Activated effector memory CD4-positive, alpha-beta T cell treated with Interleukin-2 at 50 U/mL for 16 hours (primary cell): ENCODE data around the gene ARHGEF26.

Source experiments
- DNase-seq: peaks from one replicate; pipeline ENCODE4 v3.0.0-alpha.2; 2020

Gene ARHGEF26

GRCh38 chr3:154161806-154162205 lies 40.6 kb downstream of the ARHGEF26 start:
- DNase-seq, result no peak

GRCh38 chr3:154164387-154164786 lies 43.2 kb downstream of the ARHGEF26 start:
- DNase-seq, result no peak

- no peak for DNase-seq
Measured at GRCh38 chr3:154168998-154169795, 48.0 kb downstream of the ARHGEF26 start.

- no peak for DNase-seq
Measured at GRCh38 chr3:154169796-154170110, 48.6 kb downstream of the ARHGEF26 start.

- DNase-seq, result no peak
Measured at GRCh38 chr3:154170300-154170699, 49.1 kb downstream of the ARHGEF26 start.

GRCh38 chr3:154175041-154175440 lies 53.9 kb downstream of the ARHGEF26 start:
- no peak for DNase-seq

GRCh38 chr3:154176036-154176435 lies 54.8 kb downstream of the ARHGEF26 start:
- DNase-seq, result no peak

- no peak for DNase-seq
Measured at GRCh38 chr3:154177406-154177805, 56.2 kb downstream of the ARHGEF26 start.

GRCh38 chr3:154178172-154178571 lies 57.0 kb downstream of the ARHGEF26 start:
- DNase-seq, result no peak

GRCh38 chr3:154180836-154181691 lies 59.9 kb downstream of the ARHGEF26 start:
- no peak for DNase-seq

- DNase-seq, result no peak
Measured at GRCh38 chr3:154182322-154182922, 61.2 kb downstream of the ARHGEF26 start.

GRCh38 chr3:154182975-154183374 lies 61.8 kb downstream of the ARHGEF26 start:
- no peak for DNase-seq

- no peak for DNase-seq
Measured at GRCh38 chr3:154184582-154184981, 63.4 kb downstream of the ARHGEF26 start.

- no peak for DNase-seq
Measured at GRCh38 chr3:154188437-154188836, 67.2 kb downstream of the ARHGEF26 start.

- no peak for DNase-seq
Measured at GRCh38 chr3:154188846-154189245, 67.7 kb downstream of the ARHGEF26 start.

- DNase-seq, result no peak
Measured at GRCh38 chr3:154191520-154191919, 70.3 kb downstream of the ARHGEF26 start.

- DNase-seq, result no peak
Measured at GRCh38 chr3:154192225-154192624, 71.0 kb downstream of the ARHGEF26 start.

GRCh38 chr3:154193000-154193615 lies 71.9 kb downstream of the ARHGEF26 start:
- no peak for DNase-seq

GRCh38 chr3:154194877-154195276 lies 73.7 kb downstream of the ARHGEF26 start:
- DNase-seq, result no peak

- DNase-seq, result no peak
Measured at GRCh38 chr3:154195620-154196356, 74.6 kb downstream of the ARHGEF26 start.

GRCh38 chr3:154197751-154198150 lies 76.6 kb downstream of the ARHGEF26 start:
- DNase-seq, result no peak

- no peak for DNase-seq
Measured at GRCh38 chr3:154209499-154209898, 88.3 kb downstream of the ARHGEF26 start.

GRCh38 chr3:154210986-154211385 lies 89.8 kb downstream of the ARHGEF26 start:
- DNase-seq, result no peak
